ENCODE measurements around the gene VPS54.

The VPS54 gene

DNA sequence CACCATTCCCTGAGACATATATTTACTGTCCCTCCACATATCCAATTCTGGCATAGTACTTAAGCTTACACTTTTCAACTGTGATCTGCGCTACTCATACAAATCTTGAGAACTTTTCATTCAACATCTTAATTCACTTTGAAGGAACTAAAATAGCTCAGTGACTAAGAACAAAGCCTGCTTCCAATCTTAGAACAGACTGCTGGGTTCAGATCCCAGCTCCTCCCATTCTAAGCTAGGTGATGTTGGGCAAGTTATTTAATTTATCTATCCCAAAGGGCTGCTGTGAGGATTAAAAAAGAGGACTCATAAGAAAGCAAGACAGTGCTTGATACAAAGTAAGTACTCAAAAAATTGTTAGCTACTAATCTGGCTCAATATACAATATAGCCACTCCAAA is 119.6 kb downstream of the VPS54 start:
- no peak for DNase-seq

DNA sequence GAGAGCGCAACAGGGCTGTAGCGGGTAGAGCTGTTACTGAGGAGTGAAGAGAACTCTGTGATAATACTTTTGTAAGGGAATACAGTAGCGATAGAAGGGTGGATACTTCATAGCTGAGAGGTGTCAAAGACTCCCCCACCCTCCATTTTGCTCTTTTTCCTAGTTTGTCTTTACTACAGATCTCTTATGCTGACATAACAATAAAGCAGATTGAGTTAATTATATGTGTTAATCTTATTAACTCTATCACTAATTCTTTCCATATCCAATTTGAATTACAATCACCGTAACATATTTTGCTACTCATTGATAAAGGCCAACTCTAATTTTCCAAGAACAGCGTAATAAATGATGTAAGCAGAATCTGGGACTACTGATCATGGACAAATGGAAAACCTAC is 120.4 kb downstream of the VPS54 start:
- no peak for DNase-seq

DNA sequence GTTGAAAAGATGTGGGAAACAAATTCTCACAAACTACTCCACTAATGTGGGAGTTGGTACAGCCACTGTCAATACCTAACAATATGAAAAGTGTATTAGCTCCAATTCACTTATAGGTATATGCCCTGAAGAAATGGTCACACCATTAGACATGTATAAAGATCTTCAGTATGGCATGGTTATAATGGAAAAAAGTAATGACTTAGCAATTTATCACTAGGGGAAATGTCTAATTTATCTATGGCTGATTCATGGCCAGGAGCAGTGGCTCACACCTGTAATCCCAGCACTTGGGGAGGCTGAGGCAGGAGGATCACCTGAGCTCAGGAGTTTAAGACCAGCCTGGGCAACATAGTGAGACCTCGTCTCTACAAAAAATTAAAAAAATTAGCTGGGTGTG is 125.1 kb downstream of the VPS54 start:
- no peak for DNase-seq

DNA sequence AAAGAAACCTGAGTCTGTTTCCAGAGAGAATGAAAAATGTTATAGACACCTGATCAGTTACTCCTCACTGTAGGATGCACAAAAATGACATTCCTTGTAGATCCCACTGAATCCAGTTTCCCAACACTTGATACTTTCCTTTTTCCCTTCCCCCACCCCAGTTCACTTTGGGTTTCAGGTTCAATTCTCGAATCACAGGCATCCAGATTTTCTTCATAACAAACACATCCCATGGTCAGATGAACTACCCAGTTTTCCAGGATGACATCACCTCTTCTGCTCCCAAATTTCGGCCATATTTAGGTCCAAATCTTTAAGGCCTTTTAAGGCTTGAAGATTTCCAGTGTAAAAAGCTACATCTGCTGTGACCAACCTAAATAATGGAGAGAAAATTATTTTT is 126.1 kb downstream of the VPS54 start:
- DNase-seq, result no peak

DNA sequence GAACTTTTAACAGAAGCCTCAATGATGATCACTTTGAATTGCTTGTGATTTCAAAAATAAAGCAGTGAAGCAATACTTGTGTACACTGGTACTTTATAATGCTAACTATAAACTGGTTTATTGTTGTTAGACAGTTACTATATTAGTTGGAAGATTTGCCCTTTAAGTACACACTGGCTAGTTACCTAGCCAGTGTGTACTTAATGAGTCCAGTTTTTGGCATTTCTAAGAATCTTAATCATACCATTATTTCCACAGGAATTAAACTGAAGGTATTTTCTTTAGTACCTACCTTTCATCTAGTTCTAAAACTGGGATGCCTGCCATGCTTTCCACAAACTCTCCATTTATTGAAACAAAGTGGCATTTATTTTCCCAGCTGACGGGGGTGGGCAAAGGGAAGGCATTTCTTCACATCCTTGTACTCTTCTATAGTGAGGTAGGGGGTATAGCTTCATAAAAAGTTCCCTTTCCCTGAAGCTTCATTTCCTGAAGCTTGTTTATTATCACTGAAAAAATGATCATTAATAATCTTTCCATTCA is 127.7 kb downstream of the VPS54 start:
- DNase-seq, result no peak

DNA sequence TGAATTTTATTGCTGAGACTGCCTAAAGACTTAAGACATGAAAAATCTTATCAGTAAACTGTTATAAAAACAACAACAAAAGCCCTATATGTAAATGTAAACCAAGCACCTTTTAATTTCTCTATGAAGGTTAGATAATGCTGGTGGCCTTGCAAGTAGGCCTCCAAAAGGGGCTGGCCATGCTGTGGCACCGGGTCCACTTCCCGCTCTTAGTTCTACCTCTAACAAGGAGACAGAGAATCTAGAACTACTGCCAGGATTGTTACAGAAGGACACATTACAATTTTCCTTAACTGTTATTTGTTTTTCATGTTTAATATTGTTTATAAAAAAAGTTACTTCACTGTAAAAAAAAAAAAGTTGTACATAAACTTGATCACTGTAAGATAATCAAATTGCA is 128.6 kb downstream of the VPS54 start:
- DNase-seq, result no peak

DNA sequence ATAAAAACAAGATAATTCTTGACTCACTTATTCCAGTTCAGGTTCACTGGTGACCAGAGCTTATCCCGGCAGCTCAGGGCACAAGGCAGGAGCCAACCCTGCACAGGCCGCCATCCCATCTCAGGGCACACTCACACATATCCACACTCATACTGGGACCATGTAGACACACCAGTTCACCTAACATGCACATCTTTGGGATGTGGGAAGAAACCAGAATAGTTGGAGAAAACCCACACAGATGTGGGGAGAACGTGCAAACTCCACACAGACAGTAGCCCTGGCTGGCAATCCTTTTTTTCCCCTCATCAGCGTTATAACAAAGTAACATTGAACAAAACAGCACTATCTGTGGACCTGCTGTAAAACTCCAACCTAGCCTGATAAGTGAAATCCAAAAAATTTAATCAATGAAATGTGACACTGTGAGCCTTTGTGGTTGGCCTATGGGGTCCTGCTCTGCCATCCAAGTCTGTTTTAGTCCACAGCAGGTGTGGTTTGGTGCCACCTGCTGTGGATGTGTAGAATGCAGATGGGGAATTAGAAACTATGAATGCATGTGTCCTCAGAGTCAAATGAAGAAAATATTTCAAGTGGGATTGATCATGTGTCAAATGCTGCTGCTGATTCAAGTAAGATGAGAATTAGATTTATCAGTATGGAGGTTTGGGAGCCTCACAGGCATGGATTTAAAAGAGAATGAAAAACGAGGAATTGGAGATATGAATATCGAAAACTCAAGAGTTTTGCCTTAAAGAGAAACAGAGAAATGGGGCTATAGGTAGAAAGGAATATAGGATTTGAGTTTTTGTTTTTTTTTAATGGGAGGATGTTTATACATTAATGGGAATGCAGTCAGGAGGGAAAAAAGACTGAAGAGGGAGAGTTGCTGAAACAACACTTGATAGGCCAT is 130.5 kb downstream of the VPS54 start:
- no peak for DNase-seq

DNA sequence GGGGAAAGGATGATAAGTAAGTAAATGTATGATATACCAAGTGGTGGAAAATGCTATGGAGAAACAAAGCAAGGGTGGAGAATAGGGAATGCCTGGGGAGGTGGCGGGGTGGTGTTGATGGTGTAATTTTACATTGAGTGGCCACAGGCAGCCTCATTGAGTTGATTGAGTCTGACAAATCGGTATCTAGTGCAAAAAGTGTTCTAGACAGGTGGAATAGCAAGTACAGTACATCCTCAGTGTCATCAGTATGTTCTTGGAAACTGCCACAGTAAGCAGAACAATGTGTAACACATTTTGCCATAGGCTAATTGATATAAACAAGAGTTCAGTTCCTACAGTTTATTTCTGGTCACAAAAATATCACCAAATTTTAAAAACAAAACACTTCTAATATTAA is 131.2 kb downstream of the VPS54 start:
- no peak for DNase-seq

DNA sequence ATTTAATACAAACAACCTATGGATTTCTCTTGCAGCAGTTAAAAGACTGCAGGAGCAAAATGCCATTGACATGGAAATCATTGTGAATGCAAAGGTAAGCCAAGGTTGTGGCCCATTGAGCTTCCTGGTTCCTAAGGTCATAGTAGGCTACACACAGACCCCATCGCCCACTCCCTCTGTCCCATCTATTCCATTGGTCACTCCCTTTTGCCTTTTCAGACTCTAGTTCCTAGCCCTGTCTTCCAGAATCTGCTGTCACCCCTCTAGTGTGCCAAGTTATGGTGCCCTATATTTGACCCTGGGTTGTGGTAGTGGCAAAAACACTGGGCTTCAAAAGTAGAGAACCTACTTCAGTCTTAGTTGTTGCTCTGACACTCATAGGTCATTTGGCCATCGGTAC is 132.8 kb downstream of the VPS54 start:
- DNase-seq, result no peak

DNA sequence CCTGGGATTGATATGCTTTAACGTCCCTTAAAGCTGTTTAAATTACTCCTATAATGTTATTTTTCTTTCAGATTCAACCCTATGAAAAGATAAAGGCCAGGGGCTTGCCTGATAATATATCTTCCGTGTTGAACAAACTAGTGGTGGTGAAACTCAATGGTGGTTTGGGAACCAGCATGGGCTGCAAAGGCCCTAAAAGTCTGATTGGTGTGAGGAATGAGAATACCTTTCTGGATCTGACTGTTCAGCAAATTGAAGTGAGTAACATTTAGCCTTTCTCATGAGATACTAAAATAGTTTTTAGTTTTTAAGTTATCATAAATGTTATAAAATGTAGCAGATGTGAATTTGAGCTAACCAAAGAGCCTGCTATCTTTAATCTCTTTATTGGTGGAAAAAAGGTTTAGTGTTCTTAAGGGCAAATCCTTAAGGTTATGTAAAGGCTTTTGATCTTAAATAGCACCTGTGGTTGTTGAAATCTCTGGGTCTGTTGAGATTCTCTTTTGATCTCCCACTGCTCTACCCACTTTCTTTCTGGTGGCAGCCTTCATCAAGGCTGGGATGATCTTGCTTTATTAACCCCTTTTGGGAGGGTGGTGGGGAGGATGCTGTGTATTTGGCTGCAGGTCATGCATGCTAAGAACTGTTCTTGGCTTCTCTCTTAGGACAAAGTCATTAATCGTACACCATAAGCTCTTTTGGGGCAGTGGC is 136.7 kb downstream of the VPS54 start:
- DNase-seq, result no peak

DNA sequence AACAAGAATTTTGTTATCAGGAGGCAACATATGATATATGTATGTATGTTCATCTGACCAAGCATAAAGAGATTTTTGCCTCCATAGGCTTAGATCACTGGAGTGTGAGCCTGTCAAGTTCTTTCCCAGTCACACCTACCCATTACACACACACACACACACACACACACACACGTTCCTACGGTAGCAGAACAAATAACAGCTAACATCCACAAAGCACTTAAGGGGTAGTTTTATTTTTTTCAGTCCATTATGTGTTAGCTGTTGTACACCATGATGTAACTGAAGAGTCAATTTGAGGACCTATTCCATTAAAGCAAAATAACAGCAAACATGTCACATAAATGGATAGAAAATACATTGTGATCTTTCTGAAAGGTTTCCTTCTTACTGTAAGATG is 138.0 kb downstream of the VPS54 start:
- no peak for DNase-seq

DNA sequence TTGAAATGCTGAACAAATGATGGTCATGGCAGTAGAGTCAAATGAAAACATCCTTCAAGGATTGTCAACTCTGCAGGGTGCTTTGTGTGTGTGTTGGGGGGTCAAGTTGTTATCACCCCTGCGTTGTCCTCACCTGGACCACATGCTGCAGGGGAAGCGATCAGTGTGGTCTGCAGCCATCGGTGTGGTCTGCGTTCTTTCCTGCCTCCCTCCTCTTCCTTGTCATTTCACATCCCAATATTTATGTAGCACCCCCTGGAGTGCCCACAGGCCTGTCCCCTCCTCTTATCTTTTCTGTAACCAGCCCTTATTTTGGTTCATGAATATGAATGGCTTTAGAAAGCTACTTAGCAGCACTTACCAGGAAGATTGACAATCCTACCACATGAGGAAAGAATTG is 138.6 kb downstream of the VPS54 start:
- no peak for DNase-seq

DNA sequence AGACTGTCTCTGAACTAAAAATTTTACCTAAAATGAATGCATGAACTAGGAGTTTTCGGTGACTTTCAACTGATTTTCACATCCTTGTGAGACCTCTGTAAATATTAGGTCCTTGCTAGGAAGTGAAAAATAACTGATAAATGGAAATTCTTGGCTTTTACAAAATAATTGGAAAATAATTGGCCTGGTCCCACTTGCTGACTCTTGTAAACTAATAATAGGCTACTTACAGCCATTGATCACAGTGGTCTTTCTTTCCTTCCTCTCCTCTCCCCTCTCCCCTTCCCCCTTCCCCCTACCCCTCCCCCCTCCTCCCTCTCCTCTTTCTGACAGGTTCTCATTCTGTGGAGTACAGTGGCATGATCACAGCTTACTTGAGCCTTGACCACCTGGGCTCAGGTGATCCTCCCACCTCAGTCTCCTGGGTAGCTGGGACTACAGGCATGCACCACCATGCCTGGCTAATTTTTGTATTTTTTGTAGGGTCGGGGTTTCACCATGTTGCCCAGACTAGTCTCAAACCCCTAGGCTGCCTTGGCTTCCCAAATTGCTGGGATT is 139.3 kb downstream of the VPS54 start:
- DNase-seq, result no peak

DNA sequence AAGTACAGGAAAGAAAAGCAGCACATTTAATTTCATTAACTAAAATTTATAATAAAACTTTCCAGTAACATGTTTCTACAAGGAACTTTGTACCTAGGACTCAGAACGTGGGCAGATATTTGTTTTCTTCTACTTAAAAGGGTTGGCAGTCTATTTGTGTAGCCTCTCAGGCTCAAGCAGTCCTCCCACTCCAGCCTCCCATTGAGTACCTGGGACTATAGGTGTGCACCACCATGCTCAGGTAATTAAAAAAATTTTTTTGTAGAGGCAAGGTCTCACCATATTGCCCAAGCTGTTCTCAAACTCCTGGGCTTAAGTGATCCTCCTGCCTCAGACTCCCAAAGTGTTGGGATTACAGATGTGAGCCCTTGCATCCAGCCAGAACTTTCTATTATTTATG is 140.7 kb downstream of the VPS54 start:
- DNase-seq, result no peak

DNA sequence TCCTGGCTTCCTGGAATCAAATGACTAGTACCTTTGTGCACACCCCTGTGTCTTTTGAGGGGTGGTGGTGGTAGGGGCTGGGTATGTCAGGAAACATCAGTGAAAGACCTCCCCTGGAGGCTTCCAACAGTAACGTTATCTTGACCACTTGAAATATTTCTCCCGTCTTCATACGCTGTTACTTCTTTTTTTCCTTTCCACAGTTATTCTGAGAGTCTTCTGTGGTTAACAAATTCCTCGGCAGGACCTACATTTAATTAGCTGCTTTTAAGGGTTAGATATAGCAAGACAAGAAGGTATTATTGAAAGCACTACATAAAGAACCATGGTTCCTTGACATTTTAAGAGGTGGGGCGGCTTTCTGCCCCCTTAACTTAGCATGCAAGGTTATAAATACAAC is 142.9 kb downstream of the VPS54 start:
- no peak for DNase-seq

DNA sequence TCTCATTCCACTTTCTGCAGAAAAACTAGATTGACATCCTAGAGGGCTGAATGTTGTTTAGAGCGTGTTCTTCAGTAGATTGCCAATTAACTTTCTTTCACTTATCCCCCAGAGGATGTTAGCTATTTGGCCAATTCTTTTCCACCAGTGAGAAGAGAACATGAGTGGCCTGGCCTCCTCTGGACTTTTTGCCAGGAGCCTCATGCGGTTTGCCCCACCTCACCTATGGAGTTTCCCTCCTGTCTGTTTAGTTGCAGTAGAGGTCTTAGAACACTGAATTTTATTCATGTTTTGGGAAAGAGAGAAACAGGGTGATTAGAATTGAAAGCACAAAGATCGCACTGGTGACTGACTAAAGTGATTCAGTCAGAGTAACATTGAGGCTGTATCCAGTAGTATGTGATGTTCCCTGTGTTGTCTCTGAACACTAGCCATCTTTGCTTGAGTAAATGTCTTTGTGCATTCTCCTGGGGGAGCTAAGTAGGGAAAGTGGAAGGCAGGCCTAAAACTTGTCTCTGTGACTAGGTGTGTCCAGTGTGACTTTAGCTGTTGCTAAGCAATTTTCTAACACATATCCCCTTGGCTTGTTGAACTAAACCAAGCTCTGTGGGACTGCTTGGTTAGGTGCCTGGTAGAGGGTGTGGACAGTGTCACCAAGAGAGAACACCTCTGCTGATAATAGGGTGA is 143.5 kb downstream of the VPS54 start:
- DNase-seq, result no peak

DNA sequence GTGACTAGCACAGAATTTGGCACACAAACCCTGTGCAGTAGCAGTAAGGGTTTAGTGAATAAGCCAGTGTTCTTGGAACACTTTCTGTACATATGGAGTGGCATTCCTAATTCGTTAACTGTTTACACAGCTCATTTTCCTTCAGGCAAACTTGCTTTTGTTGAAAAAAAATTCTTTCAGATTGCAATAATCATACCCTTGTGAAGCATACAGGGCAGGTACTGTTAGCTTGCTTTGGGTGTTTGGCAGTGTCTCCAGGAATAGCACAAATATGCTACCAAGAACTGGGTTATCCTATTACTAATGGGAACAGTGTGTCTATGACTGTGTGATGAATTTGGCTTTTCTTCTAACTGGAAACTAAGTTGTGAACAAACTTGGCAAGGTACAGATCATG is 144.1 kb downstream of the VPS54 start:
- DNase-seq, result no peak

DNA sequence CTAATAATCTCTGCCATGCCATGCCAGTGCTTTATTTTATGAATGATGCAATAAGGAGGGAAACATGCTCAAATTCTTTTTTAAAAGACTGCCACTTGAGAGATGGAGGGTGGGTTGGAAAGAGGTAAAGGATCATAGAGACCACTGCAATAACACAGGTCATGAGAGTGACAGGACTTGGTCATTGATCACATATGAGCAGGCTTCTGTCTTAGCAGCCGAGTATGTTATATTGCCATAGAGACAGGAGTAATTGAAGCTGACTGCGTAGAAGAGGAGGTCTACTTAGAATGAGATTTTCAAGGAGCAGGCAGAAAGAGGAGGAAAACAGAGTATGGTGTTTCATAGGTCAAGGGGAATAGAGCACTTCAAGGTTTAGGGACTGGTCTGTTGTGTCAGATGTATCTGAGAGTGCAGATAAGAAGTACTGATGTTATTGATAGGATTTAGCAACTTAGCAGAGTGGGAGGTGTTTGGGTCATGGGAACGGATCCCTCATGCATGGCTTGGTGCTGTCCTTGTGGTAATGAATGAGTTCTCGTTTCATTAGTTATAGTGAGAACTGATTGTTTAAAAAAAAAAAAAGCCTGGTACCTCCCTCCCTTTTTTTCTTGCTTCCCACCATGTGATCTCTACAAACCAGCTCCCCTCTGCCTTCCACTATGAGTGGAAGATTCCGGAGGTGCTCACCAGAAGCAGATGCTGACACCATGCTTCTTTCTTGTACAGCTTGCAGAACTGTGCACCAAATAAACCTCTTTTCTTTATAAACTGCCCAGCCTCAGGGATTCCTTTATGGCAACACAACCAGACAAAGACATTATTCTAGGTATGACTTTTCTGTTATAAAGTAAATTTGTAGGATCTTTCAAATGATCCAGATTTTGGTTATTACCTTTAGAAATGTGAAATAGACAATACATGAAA is 144.8 kb downstream of the VPS54 start:
- no peak for DNase-seq

DNA sequence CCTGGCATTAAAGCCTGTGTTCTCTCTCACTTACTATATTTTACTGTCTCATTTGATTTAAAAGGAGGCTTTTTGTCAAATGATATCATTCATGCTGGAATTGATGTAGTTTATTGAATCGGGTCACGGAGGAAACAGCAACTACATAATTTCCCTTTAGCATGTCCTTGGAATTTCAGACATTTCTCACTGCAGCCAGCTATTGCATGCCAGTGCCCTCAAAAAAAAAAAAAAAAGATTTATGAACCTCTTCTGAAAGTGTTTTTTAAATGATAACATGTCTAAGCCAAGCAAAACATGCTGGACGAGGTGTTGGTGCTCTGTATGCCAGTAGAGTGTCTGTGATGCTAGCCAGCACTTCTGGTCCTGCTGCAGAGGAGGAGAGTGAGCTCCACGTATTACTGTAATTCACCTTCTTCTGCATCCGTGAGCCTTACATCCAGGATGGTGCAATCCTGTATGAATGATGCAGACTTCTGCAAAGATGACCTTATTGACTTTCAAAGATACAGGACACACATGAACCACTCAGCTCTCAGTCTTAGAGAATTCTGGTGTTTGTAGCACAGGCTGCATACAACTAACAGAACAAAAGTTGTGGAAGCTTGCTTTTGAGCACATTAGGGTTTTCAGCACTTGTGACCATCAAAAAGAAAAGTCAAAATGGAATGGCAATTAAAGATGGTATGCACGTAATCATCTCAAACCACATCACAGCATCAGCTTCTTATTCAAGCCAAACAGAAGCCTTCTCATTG is 146.5 kb downstream of the VPS54 start:
- no peak for DNase-seq

DNA sequence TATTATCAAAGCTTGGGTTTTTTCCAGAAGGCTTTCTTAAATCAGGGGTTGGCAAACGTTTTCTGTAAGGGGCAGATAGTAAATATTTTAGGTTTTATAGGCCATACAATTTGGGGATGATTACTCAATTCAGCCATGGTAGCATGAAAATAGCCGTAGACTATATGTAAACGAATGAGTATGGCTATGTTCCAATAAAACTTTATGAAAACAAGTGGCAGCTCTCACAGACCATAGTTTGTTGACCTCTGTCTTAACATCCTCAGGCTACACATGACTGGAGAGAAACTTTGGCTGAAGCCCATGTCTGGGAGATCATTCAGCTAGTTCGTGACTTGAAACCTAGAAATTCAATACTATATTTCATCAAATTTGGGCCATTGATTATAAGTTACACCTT is 147.4 kb downstream of the VPS54 start:
- no peak for DNase-seq

DNA sequence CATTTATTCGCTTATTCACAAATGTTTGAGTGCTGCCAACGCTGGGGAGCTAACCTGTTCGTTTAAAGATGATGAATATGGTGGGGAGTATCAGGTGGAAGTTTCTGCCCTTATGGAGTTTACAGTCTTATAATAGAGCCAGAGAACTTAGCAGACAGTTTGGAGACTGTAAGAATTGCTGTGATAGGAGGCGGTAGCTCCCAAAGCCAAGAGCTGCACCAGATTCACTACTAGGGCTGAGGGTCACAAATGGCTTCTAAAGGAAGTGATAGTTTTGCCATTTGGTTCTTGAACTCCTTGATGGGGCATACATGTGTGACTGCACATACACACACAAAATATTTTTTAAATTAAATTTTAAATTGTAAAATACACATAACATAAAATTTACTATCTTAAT is 148.5 kb downstream of the VPS54 start:
- DNase-seq, result no peak
